ENCODE measurements around the gene LINGO1. TPM values are rescaled to one million over a fixed set of nuclear protein-coding genes. Genes with fewer than 3 reads are reported as not detected.

Gene LINGO1
- total RNA-seq, 1 experiment from 2014 or later: 51.3 TPM

DNA sequence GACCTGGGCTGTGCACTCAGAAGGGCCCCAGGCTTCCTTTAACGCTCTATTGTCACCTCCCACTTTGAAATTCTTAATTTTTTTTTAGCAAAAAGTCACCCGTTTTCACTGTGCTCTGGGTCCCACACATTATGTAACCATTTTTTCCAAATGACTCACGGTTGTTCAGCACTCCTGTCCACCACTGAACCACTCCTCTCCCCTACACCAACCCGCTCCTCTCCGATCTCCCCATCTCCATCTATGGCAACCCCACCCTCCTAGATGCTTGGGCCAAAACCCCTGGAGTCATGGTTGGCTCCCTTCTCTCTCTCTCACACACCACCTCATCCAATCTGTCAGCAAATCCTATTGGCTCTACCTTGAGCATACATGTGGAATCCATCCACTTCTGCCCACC lies 41.2 kb upstream of the LINGO1 start:
- H3K27ac Mint-ChIP-seq: no peak overlapping the region
- POLR2A ChIA-PET: no interaction called here
- H3K4me1 Mint-ChIP-seq: no peaks in the 10 kb centered on the region
- CTCF ChIA-PET: no interaction called here
- H3K4me3 Mint-ChIP-seq: no peak overlapping the region
- no peak for DNase-seq (ENCODE audit: low spot score)
- H3K27me3 Mint-ChIP-seq (ENCODE audit: low read depth): no peaks in the 10 kb centered on the region
- no peaks in the 10 kb centered on the region for H3K36me3 Mint-ChIP-seq
- TF ChIP-seq, protein P1, sequence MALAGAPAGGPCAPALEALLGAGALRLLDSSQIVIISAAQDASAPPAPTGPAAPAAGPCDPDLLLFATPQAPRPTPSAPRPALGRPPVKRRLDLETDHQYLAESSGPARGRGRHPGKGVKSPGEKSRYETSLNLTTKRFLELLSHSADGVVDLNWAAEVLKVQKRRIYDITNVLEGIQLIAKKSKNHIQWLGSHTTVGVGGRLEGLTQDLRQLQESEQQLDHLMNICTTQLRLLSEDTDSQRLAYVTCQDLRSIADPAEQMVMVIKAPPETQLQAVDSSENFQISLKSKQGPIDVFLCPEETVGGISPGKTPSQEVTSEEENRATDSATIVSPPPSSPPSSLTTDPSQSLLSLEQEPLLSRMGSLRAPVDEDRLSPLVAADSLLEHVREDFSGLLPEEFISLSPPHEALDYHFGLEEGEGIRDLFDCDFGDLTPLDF (CRISPR knock-in tag; IDR thresholded peaks at IDR 0.05): no peak
- TF ChIP-seq, protein P2, sequence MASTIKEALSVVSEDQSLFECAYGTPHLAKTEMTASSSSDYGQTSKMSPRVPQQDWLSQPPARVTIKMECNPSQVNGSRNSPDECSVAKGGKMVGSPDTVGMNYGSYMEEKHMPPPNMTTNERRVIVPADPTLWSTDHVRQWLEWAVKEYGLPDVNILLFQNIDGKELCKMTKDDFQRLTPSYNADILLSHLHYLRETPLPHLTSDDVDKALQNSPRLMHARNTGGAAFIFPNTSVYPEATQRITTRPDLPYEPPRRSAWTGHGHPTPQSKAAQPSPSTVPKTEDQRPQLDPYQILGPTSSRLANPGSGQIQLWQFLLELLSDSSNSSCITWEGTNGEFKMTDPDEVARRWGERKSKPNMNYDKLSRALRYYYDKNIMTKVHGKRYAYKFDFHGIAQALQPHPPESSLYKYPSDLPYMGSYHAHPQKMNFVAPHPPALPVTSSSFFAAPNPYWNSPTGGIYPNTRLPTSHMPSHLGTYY (CRISPR knock-in tag; IDR thresholded peaks at IDR 0.05): no peak
- TF ChIP-seq, protein P3, sequence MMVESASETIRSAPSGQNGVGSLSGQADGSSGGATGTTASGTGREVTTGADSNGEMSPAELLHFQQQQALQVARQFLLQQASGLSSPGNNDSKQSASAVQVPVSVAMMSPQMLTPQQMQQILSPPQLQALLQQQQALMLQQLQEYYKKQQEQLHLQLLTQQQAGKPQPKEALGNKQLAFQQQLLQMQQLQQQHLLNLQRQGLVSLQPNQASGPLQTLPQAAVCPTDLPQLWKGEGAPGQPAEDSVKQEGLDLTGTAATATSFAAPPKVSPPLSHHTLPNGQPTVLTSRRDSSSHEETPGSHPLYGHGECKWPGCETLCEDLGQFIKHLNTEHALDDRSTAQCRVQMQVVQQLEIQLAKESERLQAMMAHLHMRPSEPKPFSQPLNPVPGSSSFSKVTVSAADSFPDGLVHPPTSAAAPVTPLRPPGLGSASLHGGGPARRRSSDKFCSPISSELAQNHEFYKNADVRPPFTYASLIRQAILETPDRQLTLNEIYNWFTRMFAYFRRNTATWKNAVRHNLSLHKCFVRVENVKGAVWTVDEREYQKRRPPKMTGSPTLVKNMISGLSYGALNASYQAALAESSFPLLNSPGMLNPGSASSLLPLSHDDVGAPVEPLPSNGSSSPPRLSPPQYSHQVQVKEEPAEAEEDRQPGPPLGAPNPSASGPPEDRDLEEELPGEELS (CRISPR knock-in tag; IDR thresholded peaks at IDR 0.05): no peak
- TF ChIP-seq, protein P4, sequence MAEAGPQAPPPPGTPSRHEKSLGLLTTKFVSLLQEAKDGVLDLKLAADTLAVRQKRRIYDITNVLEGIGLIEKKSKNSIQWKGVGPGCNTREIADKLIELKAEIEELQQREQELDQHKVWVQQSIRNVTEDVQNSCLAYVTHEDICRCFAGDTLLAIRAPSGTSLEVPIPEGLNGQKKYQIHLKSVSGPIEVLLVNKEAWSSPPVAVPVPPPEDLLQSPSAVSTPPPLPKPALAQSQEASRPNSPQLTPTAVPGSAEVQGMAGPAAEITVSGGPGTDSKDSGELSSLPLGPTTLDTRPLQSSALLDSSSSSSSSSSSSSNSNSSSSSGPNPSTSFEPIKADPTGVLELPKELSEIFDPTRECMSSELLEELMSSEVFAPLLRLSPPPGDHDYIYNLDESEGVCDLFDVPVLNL (CRISPR knock-in tag; IDR thresholded peaks at IDR 0.05; ENCODE audit: borderline replicate concordance, low read depth): no peak
- TF ChIP-seq ESRRA (CRISPR knock-in tag; IDR thresholded peaks at IDR 0.05; ENCODE audit: borderline replicate concordance) (no peak), RORB (CRISPR knock-in tag; IDR thresholded peaks at IDR 0.05) (no peak), SP1 (CRISPR knock-in tag; conservative IDR thresholded peaks at IDR 0.05) (no peak), TEAD4 (CRISPR knock-in tag; IDR thresholded peaks at IDR 0.05) (no peak), NFE2L1 (CRISPR knock-in tag; IDR thresholded peaks at IDR 0.05) (no peak), GABPB1 (CRISPR knock-in tag; IDR thresholded peaks at IDR 0.05) (no peak), EMX1 (CRISPR knock-in tag; IDR thresholded peaks at IDR 0.05) (no peak), ZNF263 (CRISPR knock-in tag; IDR thresholded peaks at IDR 0.05; ENCODE audit: low read depth) (no peak), ZNF219 (CRISPR knock-in tag; IDR thresholded peaks at IDR 0.05; ENCODE audit: borderline replicate concordance) (no peak), MXD4 (CRISPR knock-in tag; IDR thresholded peaks at IDR 0.05; ENCODE audit: borderline replicate concordance) (no peak), SOX15 (CRISPR knock-in tag; IDR thresholded peaks at IDR 0.05) (no peak), GTF2I (CRISPR knock-in tag; conservative IDR thresholded peaks at IDR 0.05) (no peak)
- TF ChIP-seq, protein P5, sequence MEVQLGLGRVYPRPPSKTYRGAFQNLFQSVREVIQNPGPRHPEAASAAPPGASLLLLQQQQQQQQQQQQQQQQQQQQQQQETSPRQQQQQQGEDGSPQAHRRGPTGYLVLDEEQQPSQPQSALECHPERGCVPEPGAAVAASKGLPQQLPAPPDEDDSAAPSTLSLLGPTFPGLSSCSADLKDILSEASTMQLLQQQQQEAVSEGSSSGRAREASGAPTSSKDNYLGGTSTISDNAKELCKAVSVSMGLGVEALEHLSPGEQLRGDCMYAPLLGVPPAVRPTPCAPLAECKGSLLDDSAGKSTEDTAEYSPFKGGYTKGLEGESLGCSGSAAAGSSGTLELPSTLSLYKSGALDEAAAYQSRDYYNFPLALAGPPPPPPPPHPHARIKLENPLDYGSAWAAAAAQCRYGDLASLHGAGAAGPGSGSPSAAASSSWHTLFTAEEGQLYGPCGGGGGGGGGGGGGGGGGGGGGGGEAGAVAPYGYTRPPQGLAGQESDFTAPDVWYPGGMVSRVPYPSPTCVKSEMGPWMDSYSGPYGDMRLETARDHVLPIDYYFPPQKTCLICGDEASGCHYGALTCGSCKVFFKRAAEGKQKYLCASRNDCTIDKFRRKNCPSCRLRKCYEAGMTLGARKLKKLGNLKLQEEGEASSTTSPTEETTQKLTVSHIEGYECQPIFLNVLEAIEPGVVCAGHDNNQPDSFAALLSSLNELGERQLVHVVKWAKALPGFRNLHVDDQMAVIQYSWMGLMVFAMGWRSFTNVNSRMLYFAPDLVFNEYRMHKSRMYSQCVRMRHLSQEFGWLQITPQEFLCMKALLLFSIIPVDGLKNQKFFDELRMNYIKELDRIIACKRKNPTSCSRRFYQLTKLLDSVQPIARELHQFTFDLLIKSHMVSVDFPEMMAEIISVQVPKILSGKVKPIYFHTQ (CRISPR knock-in tag; IDR thresholded peaks at IDR 0.05): no peak
- TF ChIP-seq, protein P6, sequence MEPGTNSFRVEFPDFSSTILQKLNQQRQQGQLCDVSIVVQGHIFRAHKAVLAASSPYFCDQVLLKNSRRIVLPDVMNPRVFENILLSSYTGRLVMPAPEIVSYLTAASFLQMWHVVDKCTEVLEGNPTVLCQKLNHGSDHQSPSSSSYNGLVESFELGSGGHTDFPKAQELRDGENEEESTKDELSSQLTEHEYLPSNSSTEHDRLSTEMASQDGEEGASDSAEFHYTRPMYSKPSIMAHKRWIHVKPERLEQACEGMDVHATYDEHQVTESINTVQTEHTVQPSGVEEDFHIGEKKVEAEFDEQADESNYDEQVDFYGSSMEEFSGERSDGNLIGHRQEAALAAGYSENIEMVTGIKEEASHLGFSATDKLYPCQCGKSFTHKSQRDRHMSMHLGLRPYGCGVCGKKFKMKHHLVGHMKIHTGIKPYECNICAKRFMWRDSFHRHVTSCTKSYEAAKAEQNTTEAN (CRISPR knock-in tag; IDR thresholded peaks at IDR 0.05): no peak
- TF ChIP-seq, protein P7, sequence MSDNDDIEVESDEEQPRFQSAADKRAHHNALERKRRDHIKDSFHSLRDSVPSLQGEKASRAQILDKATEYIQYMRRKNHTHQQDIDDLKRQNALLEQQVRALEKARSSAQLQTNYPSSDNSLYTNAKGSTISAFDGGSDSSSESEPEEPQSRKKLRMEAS (CRISPR knock-in tag; IDR thresholded peaks at IDR 0.05): no peak
- no peaks in the 10 kb centered on the region for H3K9me3 Mint-ChIP-seq
- ATAC-seq: no peak

Data from WTC11 (cell line).